BE2C (cell line): Measurements from ENCODE around the gene GOT1.

Experiments
- DNase-seq: peaks from one replicate; pipeline ENCODE4 v3.0.0-alpha.2; 2020
- H3K27me3 ChIP-seq: fragments of 250-450 bp; sonication (Bioruptor Pico); 2 replicates; pipeline ENCODE4 v1.5.1; 2020; ENCODE audit warnings: mild to moderate bottlenecking
- H3K36me3 ChIP-seq: fragments of 250-450 bp; sonication (Bioruptor Pico); 2 replicates; pipeline ENCODE4 v1.5.1; 2020; ENCODE audit warnings: mild to moderate bottlenecking
- H3K4me1 ChIP-seq: fragments of 250-450 bp; sonication (Bioruptor Pico); 2 replicates; pipeline ENCODE4 v1.5.1; 2020
- H3K4me3 ChIP-seq: 2 replicates; pipeline ENCODE4 v1.5.1; 2011; ENCODE audit warnings: low read depth, low read length
- H3K9me3 ChIP-seq: fragments of 250-450 bp; sonication (Bioruptor Pico); 2 replicates; pipeline ENCODE4 v1.5.1; 2020
- TF ChIP-seq, protein P1 (sequence below): IDR thresholded peaks from 2 replicates; pipeline ENCODE4 v1.5.1; 2012; ENCODE audit warnings: mild to moderate bottlenecking, low read depth, low read length

The GOT1 gene

DNA sequence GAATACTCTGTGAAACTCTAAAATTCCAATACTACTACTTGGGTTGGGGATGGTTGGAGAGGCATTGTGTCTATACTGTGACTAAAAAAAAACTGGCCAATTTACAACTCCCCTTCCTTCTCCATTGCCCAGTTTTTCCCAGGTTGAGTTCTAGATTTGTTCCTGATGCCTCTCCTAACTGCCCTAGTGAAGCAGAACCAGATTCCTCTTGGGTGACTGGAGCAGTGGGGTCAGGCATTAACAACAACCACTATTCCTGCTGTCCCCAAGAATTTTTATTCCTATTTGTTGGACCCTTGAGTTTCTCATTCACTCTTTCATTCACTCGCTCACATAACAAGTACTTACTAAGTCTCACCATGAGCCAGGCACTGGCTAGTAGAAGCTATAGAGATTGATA lies 5.8 kb downstream of the GOT1 start:
- DNase-seq, result no peak
- TF ChIP-seq, protein P1, sequence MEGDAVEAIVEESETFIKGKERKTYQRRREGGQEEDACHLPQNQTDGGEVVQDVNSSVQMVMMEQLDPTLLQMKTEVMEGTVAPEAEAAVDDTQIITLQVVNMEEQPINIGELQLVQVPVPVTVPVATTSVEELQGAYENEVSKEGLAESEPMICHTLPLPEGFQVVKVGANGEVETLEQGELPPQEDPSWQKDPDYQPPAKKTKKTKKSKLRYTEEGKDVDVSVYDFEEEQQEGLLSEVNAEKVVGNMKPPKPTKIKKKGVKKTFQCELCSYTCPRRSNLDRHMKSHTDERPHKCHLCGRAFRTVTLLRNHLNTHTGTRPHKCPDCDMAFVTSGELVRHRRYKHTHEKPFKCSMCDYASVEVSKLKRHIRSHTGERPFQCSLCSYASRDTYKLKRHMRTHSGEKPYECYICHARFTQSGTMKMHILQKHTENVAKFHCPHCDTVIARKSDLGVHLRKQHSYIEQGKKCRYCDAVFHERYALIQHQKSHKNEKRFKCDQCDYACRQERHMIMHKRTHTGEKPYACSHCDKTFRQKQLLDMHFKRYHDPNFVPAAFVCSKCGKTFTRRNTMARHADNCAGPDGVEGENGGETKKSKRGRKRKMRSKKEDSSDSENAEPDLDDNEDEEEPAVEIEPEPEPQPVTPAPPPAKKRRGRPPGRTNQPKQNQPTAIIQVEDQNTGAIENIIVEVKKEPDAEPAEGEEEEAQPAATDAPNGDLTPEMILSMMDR, result no peak
- Histone ChIP-seq H3K36me3 (peaks cover 16% of the 10 kb centered on the region), H3K4me3 (no peak overlapping the region), H3K4me1 (no peaks in the 10 kb centered on the region), H3K27me3 (no peaks in the 10 kb centered on the region), H3K9me3 (no peaks in the 10 kb centered on the region)

GRCh38 chr10:99422529-99423096 lies 7.8 kb downstream of the GOT1 start:
- no peak for DNase-seq
- TF ChIP-seq, protein P1, result no peak
- H3K27me3 ChIP-seq, result no peaks in the 10 kb centered on the region
- no peaks in the 10 kb centered on the region for H3K4me1 ChIP-seq
- peaks cover 28% of the 10 kb centered on the region for H3K36me3 ChIP-seq
- H3K4me3 ChIP-seq, result no peak overlapping the region
- H3K9me3 ChIP-seq, result no peaks in the 10 kb centered on the region

GRCh38 chr10:99421233-99421739 lies 9.1 kb downstream of the GOT1 start:
- DNase-seq, result no peak
- TF ChIP-seq, protein P1, result no peak
- Histone ChIP-seq H3K36me3 (peaks cover 28% of the 10 kb centered on the region), H3K9me3 (no peaks in the 10 kb centered on the region), H3K4me1 (no peaks in the 10 kb centered on the region), H3K27me3 (no peaks in the 10 kb centered on the region), H3K4me3 (no peak overlapping the region)

GRCh38 chr10:99419688-99420087 lies 10.7 kb downstream of the GOT1 start:
- Histone ChIP-seq H3K36me3 (peaks cover 17% of the 10 kb centered on the region), H3K4me3 (no peak overlapping the region), H3K27me3 (no peaks in the 10 kb centered on the region), H3K4me1 (no peaks in the 10 kb centered on the region), H3K9me3 (no peaks in the 10 kb centered on the region)
- DNase-seq, result no peak
- TF ChIP-seq, protein P1, result no peak

DNA sequence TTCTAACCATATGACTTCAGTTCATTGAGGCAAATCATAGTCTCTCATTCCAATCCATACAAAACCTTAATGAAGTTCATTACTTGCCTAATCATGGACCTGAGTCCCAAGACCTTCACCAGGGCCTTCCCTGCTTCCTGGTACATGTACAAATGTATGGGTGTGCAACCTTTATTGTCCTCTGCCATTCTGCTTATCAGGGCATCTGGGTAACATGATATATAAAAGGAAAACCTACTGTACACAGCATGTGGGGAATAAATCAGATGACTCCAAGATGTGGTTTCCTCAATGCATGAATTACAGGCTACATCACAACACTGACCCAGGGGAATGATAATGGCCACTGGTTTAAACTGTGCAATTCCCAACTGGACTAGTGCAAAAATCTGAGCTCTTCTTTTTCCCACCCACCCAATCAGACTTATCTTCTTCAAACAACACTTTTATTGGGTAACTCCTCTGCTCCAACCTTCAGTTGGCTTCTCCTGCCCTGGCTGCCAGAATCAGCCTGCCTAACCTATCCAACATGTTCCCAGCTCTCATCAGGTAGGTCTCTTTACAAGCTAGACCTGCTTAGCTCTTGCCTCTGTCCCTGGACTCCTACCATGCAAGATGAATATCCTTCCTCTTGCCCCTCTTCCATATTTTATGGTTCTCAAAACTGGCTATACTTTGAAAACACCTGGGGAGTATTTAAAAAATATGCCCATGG lies 11.4 kb downstream of the GOT1 start:
- Histone ChIP-seq H3K27me3 (no peaks in the 10 kb centered on the region), H3K4me1 (no peaks in the 10 kb centered on the region), H3K9me3 (no peaks in the 10 kb centered on the region), H3K36me3 (peaks cover 17% of the 10 kb centered on the region), H3K4me3 (no peak overlapping the region)
- DNase-seq, result no peak
- TF ChIP-seq, protein P1, result no peak

GRCh38 chr10:99412099-99412498 lies 18.3 kb downstream of the GOT1 start:
- TF ChIP-seq, protein P1, result no peak
- H3K36me3 ChIP-seq, result peaks cover 6% of the 10 kb centered on the region; the same call in 1 of the 2 replicates
- no peaks in the 10 kb centered on the region for H3K27me3 ChIP-seq
- H3K4me1 ChIP-seq, result no peaks in the 10 kb centered on the region
- no peaks in the 10 kb centered on the region for H3K9me3 ChIP-seq
- no peak for DNase-seq
- H3K4me3 ChIP-seq, result no peak overlapping the region
